H1 (cell line): ENCODE data around the gene NELL1. TPM values are rescaled to one million over a fixed set of nuclear protein-coding genes. Genes with fewer than 3 reads are reported as not detected.

Experiments used
- CTCF ChIA-PET: fragments of 300-600 bp; sonication (Branson Sonifier 250); formaldehyde crosslinking; loops from one replicate; lab custom pipeline; 2021; ENCODE audit not compliant: partially characterized antibody; lab: Charles Lee
- POLR2A ChIA-PET: fragments of 300-600 bp; sonication (Branson Sonifier 250); formaldehyde crosslinking; loops from one replicate; lab custom pipeline; 2021; ENCODE audit warnings: inconsistent platforms; ENCODE audit not compliant: partially characterized antibody; lab: Charles Lee
- DNase-seq, 2 experiments: peaks; one replicate each; pipeline versions ENCODE4 v3.0.0 to v3.0.0-alpha.2; 2010 to 2022; ENCODE audit warnings: low spot score in 2 of 2, low read depth in 1 of 2, mixed read lengths in 1 of 2
- FAIRE-seq: peaks from 2 replicates; lab custom pipeline; 2011; peaks lifted over from hg19 to GRCh38; lab: Jason Lieb, UNC
- H2AFZ ChIP-seq: 2 replicates; pipeline ENCODE4 v1.8.1; 2012; ENCODE audit warnings: low read length, inconsistent platforms
- H2AK5ac ChIP-seq: 2 replicates; pipeline ENCODE4 v1.6.1; 2013; ENCODE audit warnings: low read depth, low read length
- H2BK120ac ChIP-seq: replicated peaks from 2 replicates; pipeline ENCODE3; 2013; ENCODE audit warnings: low read depth, low read length, inconsistent platforms
- H2BK12ac ChIP-seq: 2 replicates; pipeline ENCODE4 v1.6.1; 2013; ENCODE audit warnings: low read depth, low read length
- H2BK15ac ChIP-seq: 2 replicates; pipeline ENCODE4 v1.6.1; 2013; ENCODE audit warnings: low read length
- H2BK20ac ChIP-seq: 2 replicates; pipeline ENCODE4 v1.6.1; 2013; ENCODE audit warnings: low read length
- H2BK5ac ChIP-seq: 2 replicates; pipeline ENCODE4 v1.6.1; 2013; ENCODE audit warnings: low read depth, low read length
- H3K14ac ChIP-seq: 2 replicates; pipeline ENCODE4 v1.6.1; 2013; ENCODE audit warnings: inconsistent platforms; ENCODE audit not compliant: insufficient read length
- H3K18ac ChIP-seq: 2 replicates; pipeline ENCODE4 v1.6.1; 2013; ENCODE audit warnings: low read length; ENCODE audit errors: extremely low read depth
- H3K23ac ChIP-seq: 2 replicates; pipeline ENCODE4 v1.6.1; 2013; ENCODE audit warnings: inconsistent platforms; ENCODE audit not compliant: insufficient read length
- H3K23me2 ChIP-seq: 2 replicates; pipeline ENCODE4 v1.6.1; 2013; ENCODE audit warnings: low read depth, low read length
- H3K27ac ChIP-seq: 2 replicates; pipeline ENCODE4 v1.6.1; 2011; ENCODE audit warnings: low read depth, low read length, inconsistent platforms
- H3K27me3 ChIP-seq, 4 experiments: replicated peaks in 1 of 4; 1 replicate in 1 of 4; 2 replicates in 3 of 4; pipeline versions ENCODE4 v1.6.1 to v1.8.1; 2011 to 2013; ENCODE audit warnings: low read length in 3 of 4, mild to moderate bottlenecking in 3 of 4, inconsistent platforms in 2 of 4, mixed read lengths in 2 of 4, moderate library complexity in 1 of 4; ENCODE audit not compliant: control insufficient read depth in 3 of 4, insufficient read depth in 3 of 4; ENCODE audit errors: extremely low read depth in 1 of 4
- H3K36me3 ChIP-seq, 4 experiments: 2 replicates each; pipeline versions ENCODE4 v1.6.1 to v1.8.1; 2011 to 2013; ENCODE audit warnings: mild to moderate bottlenecking in 4 of 4, low read length in 3 of 4, moderate library complexity in 2 of 4, control low read depth in 1 of 4, inconsistent platforms in 1 of 4; ENCODE audit not compliant: insufficient read depth in 4 of 4, control insufficient read depth in 2 of 4
- H3K4ac ChIP-seq: replicated peaks from 2 replicates; pipeline ENCODE3; 2013; ENCODE audit warnings: low read length, low read depth, mixed read lengths, inconsistent platforms; ENCODE audit not compliant: insufficient read length
- H3K4me1 ChIP-seq, 4 experiments: replicated peaks in 1 of 4; 1 replicate in 1 of 4; 2 replicates in 3 of 4; pipeline versions ENCODE4 v1.6.1 to v1.8.1; 2011 to 2013; ENCODE audit warnings: low read length in 3 of 4, inconsistent platforms in 2 of 4, mixed read lengths in 1 of 4; ENCODE audit not compliant: insufficient read depth in 4 of 4, control insufficient read depth in 3 of 4
- H3K4me2 ChIP-seq, 2 experiments: 2 replicates each; pipeline versions ENCODE4 v1.6.1 to v1.8.1; 2011 to 2013; ENCODE audit warnings: low read depth in 2 of 2, low read length in 2 of 2, control low read depth in 1 of 2, inconsistent platforms in 1 of 2, mild to moderate bottlenecking in 1 of 2; ENCODE audit not compliant: insufficient read depth in 1 of 2
- H3K4me3 ChIP-seq, 4 experiments: fragments of 200-600, 300-600 bp in 1 of 4; sonication (generic), shearing (Covaris generic), sonication (Bioruptor Twin) in 1 of 4; 2 replicates each; pipeline versions ENCODE4 v1.5.1 to v1.8.1; 2011 to 2016; ENCODE audit warnings: low read length in 4 of 4, low read depth in 3 of 4, control low read depth in 2 of 4, inconsistent platforms in 2 of 4, mild to moderate bottlenecking in 2 of 4, mixed read lengths in 1 of 4, moderate library complexity in 1 of 4; ENCODE audit not compliant: insufficient read depth in 2 of 4; ENCODE audit errors: extremely low read depth in 1 of 4
- H3K56ac ChIP-seq: replicated peaks from 2 replicates; pipeline ENCODE3; 2013; ENCODE audit warnings: low read depth, mild to moderate bottlenecking, mixed read lengths, low read length, inconsistent platforms; ENCODE audit not compliant: insufficient read length
- H3K79me1 ChIP-seq: 2 replicates; pipeline ENCODE4 v1.6.1; 2013; ENCODE audit warnings: low read depth, low read length, control low read depth
- H3K79me2 ChIP-seq, 2 experiments: 2 replicates each; pipeline versions ENCODE4 v1.6.1 to v1.8.1; 2012 to 2013; ENCODE audit warnings: low read length in 2 of 2, mild to moderate bottlenecking in 2 of 2, inconsistent platforms in 1 of 2; ENCODE audit not compliant: insufficient read depth in 2 of 2, control insufficient read depth in 1 of 2
- H3K9ac ChIP-seq, 4 experiments: replicated peaks in 1 of 4; 1 replicate in 1 of 4; 2 replicates in 3 of 4; pipeline versions ENCODE4 v1.6.1 to v1.8.1; 2011 to 2013; ENCODE audit warnings: low read depth in 3 of 4, low read length in 3 of 4, control low read depth in 2 of 4, mild to moderate bottlenecking in 2 of 4, moderate library complexity in 2 of 4, inconsistent platforms in 1 of 4; ENCODE audit errors: extremely low read depth in 1 of 4
- H3K9me3 ChIP-seq, 2 experiments: 2 replicates each; pipeline versions ENCODE4 v1.6.1 to v1.8.1; 2012 to 2013; ENCODE audit warnings: mild to moderate bottlenecking in 2 of 2, moderate library complexity in 2 of 2, control low read depth in 1 of 2, inconsistent platforms in 1 of 2, low read depth in 1 of 2, low read length in 1 of 2, mixed read lengths in 1 of 2; ENCODE audit not compliant: insufficient read depth in 2 of 2
- H4K20me1 ChIP-seq, 2 experiments: replicated peaks in 1 of 2; 2 replicates each; pipeline versions ENCODE3 to v1.8.1; 2011 to 2013; ENCODE audit warnings: inconsistent platforms in 2 of 2, low read length in 2 of 2, mild to moderate bottlenecking in 1 of 2; ENCODE audit not compliant: insufficient read depth in 2 of 2, control insufficient read depth in 1 of 2
- H4K5ac ChIP-seq: 2 replicates; pipeline ENCODE4 v1.6.1; 2013; ENCODE audit warnings: low read length, low read depth, mixed read lengths, inconsistent platforms; ENCODE audit not compliant: insufficient read length
- H4K8ac ChIP-seq: 2 replicates; pipeline ENCODE4 v1.8.0; 2013; ENCODE audit warnings: mild to moderate bottlenecking, moderate library complexity, low read length, inconsistent platforms; ENCODE audit not compliant: insufficient read depth; ENCODE audit errors: extremely low read depth
- H4K91ac ChIP-seq: replicated peaks from 2 replicates; pipeline ENCODE3; 2013; ENCODE audit warnings: low read length, mixed read lengths, inconsistent platforms; ENCODE audit not compliant: insufficient read length
- EGR1 ChIP-seq: IDR thresholded peaks from 2 replicates; pipeline ENCODE4 v1.6.1; 2011; ENCODE audit warnings: low read depth, low read length, borderline replicate concordance
- GTF2F1 ChIP-seq: IDR thresholded peaks from 2 replicates; pipeline ENCODE4 v1.6.1; 2012; ENCODE audit warnings: low read depth, low read length, improper control_type of control experiment, borderline replicate concordance
- ZNF274 ChIP-seq: IDR thresholded peaks from 2 replicates; pipeline ENCODE4 v1.7.0; 2012; ENCODE audit warnings: low read length, borderline replicate concordance; ENCODE audit errors: extremely low read depth
- whole genome bisulfite sequencing, 2 experiments: shearing (Covaris generic) in 1 of 2; methylation state at CpG; one replicate each; pipeline versions ENCODE4 v1.1.6 to v1.1.7; 2013 to 2015; ENCODE audit warnings: low lambda C conversion rate in 2 of 2, mixed read lengths in 2 of 2, inconsistent platforms in 1 of 2, low coverage in 1 of 2, missing lambda C conversion rate in 1 of 2; ENCODE audit not compliant: insufficient replicate concordance in 2 of 2, insufficient coverage in 1 of 2, insufficient read length in 1 of 2; ENCODE audit errors: extremely low coverage in 1 of 2, missing lambda C conversion rate in 1 of 2; 5-methylcytosine and 5-hydroxymethylcytosine counted together
- polyA plus RNA-seq, 7 experiments: library from polyadenylated mRNA; depleted of rRNA in 3 of 7; stranded (reverse) in 5 of 7; unstranded in 2 of 7; fragments of >200 nt in 5 of 7; fragments of 200-250 nt in 2 of 7; gene quantifications; 1 replicate in 5 of 7; 2 replicates in 1 of 7; 4 replicates in 1 of 7; pipeline versions ENCODE4 v1.2.1 to v1.2.3, GENCODE V29; 2011 to 2013; ENCODE audit warnings: missing spikeins in 2 of 7, mixed read lengths in 2 of 7
- total RNA-seq: library from RNA; stranded (reverse); fragmentation: NEBNext Ultra II Directional; extraction: Animal tissue kit (Norgen Biotek cat#: 25700); gene quantifications from 2 replicates; pipeline ENCODE4 v1.2.1, GENCODE V29; 2021

Gene NELL1
- total and polyA plus RNA-seq, 2 of the 8 experiments (the other 6 are each of a cell fraction or from before 2014, with no cell fraction given): 0.21 TPM; not detected in 1

DNA sequence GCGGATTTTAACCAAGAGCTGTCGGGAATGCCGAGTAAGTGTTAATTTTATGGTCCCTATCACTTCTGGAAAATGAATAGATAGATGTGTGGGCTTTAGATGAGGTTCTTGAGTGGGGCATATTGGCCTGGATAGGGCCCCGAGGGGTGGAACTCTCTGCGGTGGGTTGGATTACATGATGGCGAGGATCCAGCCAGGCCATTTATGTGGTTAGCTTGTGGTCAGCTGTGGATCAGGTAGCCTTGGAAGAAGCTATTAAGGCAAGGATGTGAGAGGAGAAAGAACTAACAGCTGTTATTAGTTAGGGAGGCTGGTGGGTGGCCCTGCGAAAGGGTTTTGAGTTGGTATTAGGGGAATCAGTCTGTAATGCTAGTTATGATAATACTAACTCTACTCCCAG, 268.4 kb downstream of the NELL1 start:
- Histone ChIP-seq H3K18ac (no peak overlapping the region), H3K27me3 (no peaks in the 10 kb centered on the region; a peak in 1 of 7 replicates), H4K91ac (no peak overlapping the region), H4K20me1 (no peaks in the 10 kb centered on the region), H4K5ac (no peak overlapping the region), H2BK12ac (no peak overlapping the region), H2AK5ac (no peak overlapping the region), H3K23ac (no peak overlapping the region), H3K79me1 (no peaks in the 10 kb centered on the region), H3K4me3 (no peak overlapping the region), H2AFZ (no peak overlapping the region), H2BK120ac (no peak overlapping the region), H3K27ac (no peak overlapping the region), H2BK15ac (no peak overlapping the region), H3K79me2 (no peaks in the 10 kb centered on the region), H2BK5ac (no peak overlapping the region), H4K8ac (no peak overlapping the region), H3K4ac (no peak overlapping the region), H3K9ac (no peak overlapping the region), H2BK20ac (no peak overlapping the region), H3K14ac (no peak overlapping the region), H3K4me2 (no peak overlapping the region), H3K36me3 (no peaks in the 10 kb centered on the region), H3K4me1 (no peaks in the 10 kb centered on the region), H3K23me2 (peaks cover 3% of the 10 kb centered on the region; the same call in 1 of the 2 replicates), H3K9me3 (no peaks in the 10 kb centered on the region), H3K56ac (no peak overlapping the region)
- FAIRE-seq: no peak
- WGBS, 2 experiments: 93% methylated on average over 7 of the region's 7 CpGs; no CpG with 5 or more reads in 1 of the 2 experiments
- ChIA-PET CTCF (interaction anchor here (0.9 kb wide), 1 partner anchor 386 kb away, joined by 3 read pairs; no protein-coding TSS in a partner anchor), POLR2A (interaction anchor here (1.7 kb wide), 1 partner anchor 8 kb away, joined by 3 read pairs; no protein-coding TSS in a partner anchor)
- DNase-seq: no peak
- TF ChIP-seq GTF2F1 (no peak), ZNF274 (no peak), EGR1 (no peak)
